Heart right ventricle (tissue), 16 donors: ENCODE measurements around the gene UBAP2. TPM values are rescaled to one million over a fixed set of nuclear protein-coding genes. Genes with fewer than 3 reads are reported as not detected.
"Not testable (repeated sequence)": the region's sequence is repeated elsewhere in the genome, so short reads cannot be mapped to it uniquely, and the experiment has no call there.

ENCODE experiments used
- ATAC-seq, 8 donors: fragments of 200-7000 bp; cut with Tn5 transposase; one replicate each; pipeline ENCODE4 v1.9.1; 2020; ENCODE audit warnings: mild to moderate bottlenecking in 8 of 8, moderate library complexity in 8 of 8, moderate number of reproducible peaks in 1 of 8
- DNase-seq, 2 donors: peaks; one replicate each; pipeline ENCODE4 v3.0.0-alpha.2; 2020
- H3K27ac ChIP-seq, 10 donors: fragments of 200-600 bp; sonication (generic) in 2 of 10; one replicate each; pipeline versions ENCODE4 v1.5.0 to v1.8.0; 2020 to 2022; ENCODE audit warnings: mild to moderate bottlenecking in 3 of 10
- H3K27me3 ChIP-seq, 7 donors: fragments of 200-600 bp; one replicate each; pipeline ENCODE4 v1.8.0; 2021 to 2022; ENCODE audit warnings: mild to moderate bottlenecking in 2 of 7
- H3K36me3 ChIP-seq, 9 donors: fragments of 200-600 bp; sonication (generic) in 1 of 9; one replicate each; pipeline versions ENCODE4 v1.5.0 to v1.8.0; 2020 to 2022; ENCODE audit warnings: mild to moderate bottlenecking in 2 of 9
- H3K4me1 ChIP-seq, 9 donors: fragments of 200-600 bp; sonication (generic) in 1 of 9; one replicate each; pipeline versions ENCODE4 v1.5.0 to v1.8.0; 2020 to 2022; ENCODE audit warnings: mild to moderate bottlenecking in 4 of 9
- H3K4me3 ChIP-seq, 10 donors: fragments of 200-600 bp; sonication (generic) in 2 of 10; one replicate each; pipeline versions ENCODE4 v1.5.0 to v1.8.0; 2020 to 2022; ENCODE audit warnings: mild to moderate bottlenecking in 7 of 10, moderate library complexity in 2 of 10
- H3K9me3 ChIP-seq, 11 donors: fragments of 200-600 bp in 10 of 11; sonication (generic) in 2 of 11; one replicate each; pipeline versions ENCODE4 v1.5.0 to v1.8.0; 2013 to 2022; ENCODE audit warnings: mild to moderate bottlenecking in 2 of 11, control low read depth in 1 of 11, moderate library complexity in 1 of 11
- WGBS, 2 donors: extraction: QIAGEN DNeasy Blood & Tissue Kit; methylation state at CpG; one replicate each; pipeline ENCODE4 v1.1.7; 2013; ENCODE audit warnings: inconsistent platforms in 1 of 2; 5-methylcytosine and 5-hydroxymethylcytosine counted together
- intact Hi-C, 10 donors: fragments of 100-400 bp; cut with DNase I; formaldehyde crosslinking; loops; one replicate each; pipeline versions ENCODE4 v1.11.1 to v1.14.2; 2022
- polyA plus RNA-seq, 2 donors: library from polyadenylated mRNA; stranded (reverse); fragments of 200-250 nt; gene quantifications; one replicate each; pipeline ENCODE4 v1.2.3, GENCODE V29; 2013
- total RNA-seq, 10 donors: library from RNA; stranded (reverse); fragmentation: NEBNext Ultra II Directional in 3 of 10; extraction: Animal tissue kit (Norgen Biotek cat#: 25700) in 3 of 10; gene quantifications; one replicate each; pipeline versions ENCODE4 v1.2.1 to v1.2.4, GENCODE V29; 2021 to 2023
- TF ChIP-seq, protein P1 (sequence below), 9 donors: fragments of 200-600 bp; sonication (generic) in 2 of 9; IDR thresholded peaks; one replicate each; pipeline versions ENCODE4 v1.5.0 to v1.8.0; 2021 to 2022; ENCODE audit warnings: antibody characterized with exemption in 9 of 9, mild to moderate bottlenecking in 5 of 9, moderate library complexity in 1 of 9
- donor health status: Arrhythmogenic right ventricular cardiomyopathy.
- donor health status: ischemic (EF 13 %, LVEDD 7.1; RV severe dilation, severe dysfunction).
- donor health status: healthy with polysubstance abuse.
- donor health status: DM: no; HTN: yes; CAD: no.
- donor health status: DM: no; HTN: no; CAD: no.
- donor health status: ischemic (EF 25% LVEDD 6.9; RV normal size, moderate dysfunction).
- donor health status: ischemic (EF 25% LVEDD 5.7; RV mildly dilated, moderate dysfunction).
- donor health status: healthy.
- donor health status: DM: yes; HTN: yes; CAD: no.
- donor health status: Ischemic cardiomyopathy.
- donor health status: ischemic (EF 35%, LVEDD 5.7; RV mildly dilated, moderate dysfunction).
- donor health status: nonischemic (EF 11% LVEDD 7.7; RV severe dilation, severe dysfunction).
- donor health status: DM: yes; HTN: yes; CAD: no.
- donor health status: PGD.
- donor health status: ischemic (EF 29% LVEDD 5.4; RV normal size, mild dysfunction).
- donor health status: nonischemic (EF 23%, LVEDD 6.1; RV moderate dilation, normal function).

Gene UBAP2
- total and polyA plus RNA-seq, 12 donors = 11.7 to 36.9 (median 27.8) TPM

DNA sequence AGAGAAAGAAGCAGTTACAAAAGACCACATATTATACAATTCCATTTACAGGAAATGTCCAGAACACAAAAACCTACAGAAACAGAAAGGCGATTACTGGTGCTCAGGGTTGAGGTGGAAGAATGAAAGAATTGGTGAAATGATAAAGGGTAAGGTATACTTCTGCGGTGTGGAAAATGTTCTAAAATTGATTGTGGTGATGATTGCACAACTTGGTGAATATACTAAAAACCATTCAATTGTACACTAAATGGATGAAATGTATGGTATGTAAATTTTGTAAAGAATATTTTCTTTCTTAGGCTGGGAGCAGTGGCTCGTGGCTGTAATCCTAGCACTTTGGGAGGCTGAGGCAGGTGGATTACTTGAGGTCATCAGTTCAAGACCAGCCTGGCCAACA, 72.3 kb downstream of the UBAP2 start:
- no peak for ATAC-seq
- intact Hi-C loops = no loop called here
- Histone ChIP-seq H3K27me3 (no peaks in the 10 kb centered on the region), H3K4me1 (peaks cover 0 to 6% (median 0%) of the 10 kb centered on the region in 9 donors), H3K36me3 (peaks cover 0 to 77% (median 7%) of the 10 kb centered on the region in 9 donors), H3K4me3 (no peak overlapping the region), H3K9me3 (no peaks in the 10 kb centered on the region), H3K27ac (no peak overlapping the region)
- DNase-seq = no peak
- TF ChIP-seq, protein P1, sequence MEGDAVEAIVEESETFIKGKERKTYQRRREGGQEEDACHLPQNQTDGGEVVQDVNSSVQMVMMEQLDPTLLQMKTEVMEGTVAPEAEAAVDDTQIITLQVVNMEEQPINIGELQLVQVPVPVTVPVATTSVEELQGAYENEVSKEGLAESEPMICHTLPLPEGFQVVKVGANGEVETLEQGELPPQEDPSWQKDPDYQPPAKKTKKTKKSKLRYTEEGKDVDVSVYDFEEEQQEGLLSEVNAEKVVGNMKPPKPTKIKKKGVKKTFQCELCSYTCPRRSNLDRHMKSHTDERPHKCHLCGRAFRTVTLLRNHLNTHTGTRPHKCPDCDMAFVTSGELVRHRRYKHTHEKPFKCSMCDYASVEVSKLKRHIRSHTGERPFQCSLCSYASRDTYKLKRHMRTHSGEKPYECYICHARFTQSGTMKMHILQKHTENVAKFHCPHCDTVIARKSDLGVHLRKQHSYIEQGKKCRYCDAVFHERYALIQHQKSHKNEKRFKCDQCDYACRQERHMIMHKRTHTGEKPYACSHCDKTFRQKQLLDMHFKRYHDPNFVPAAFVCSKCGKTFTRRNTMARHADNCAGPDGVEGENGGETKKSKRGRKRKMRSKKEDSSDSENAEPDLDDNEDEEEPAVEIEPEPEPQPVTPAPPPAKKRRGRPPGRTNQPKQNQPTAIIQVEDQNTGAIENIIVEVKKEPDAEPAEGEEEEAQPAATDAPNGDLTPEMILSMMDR (IDR thresholded peaks at IDR 0.05) = no peak
- 65 to 89% methylated on average over 3 of the region's 3 CpGs for WGBS, 2 donors

DNA sequence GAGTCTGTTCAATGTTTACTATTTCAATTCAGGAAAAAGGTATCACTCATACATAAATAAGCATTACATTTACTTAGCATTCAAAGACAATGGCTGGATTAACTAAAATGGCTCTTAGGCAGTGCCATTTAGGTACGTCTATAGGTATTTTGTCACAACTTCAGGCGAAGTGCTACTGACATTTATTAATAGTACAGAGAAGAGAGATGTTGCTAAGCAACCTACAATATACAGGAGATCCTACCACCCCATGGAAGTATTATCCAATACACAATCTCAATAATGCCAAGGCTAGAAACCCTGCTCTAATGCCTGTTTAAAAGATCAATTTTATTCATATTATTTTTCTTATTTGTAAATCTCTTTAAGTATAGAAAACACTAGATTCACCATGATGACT, 76.0 kb downstream of the UBAP2 start:
- 42 to 64% methylated on average over 2 of the region's 2 CpGs for whole genome bisulfite sequencing, 2 donors
- peaks cover 0 to 76% (median 12%) of the 10 kb centered on the region in 9 donors for H3K36me3 ChIP-seq
- ATAC-seq = peak in 2 of 8 donors; percentile 41 to 59

DNA sequence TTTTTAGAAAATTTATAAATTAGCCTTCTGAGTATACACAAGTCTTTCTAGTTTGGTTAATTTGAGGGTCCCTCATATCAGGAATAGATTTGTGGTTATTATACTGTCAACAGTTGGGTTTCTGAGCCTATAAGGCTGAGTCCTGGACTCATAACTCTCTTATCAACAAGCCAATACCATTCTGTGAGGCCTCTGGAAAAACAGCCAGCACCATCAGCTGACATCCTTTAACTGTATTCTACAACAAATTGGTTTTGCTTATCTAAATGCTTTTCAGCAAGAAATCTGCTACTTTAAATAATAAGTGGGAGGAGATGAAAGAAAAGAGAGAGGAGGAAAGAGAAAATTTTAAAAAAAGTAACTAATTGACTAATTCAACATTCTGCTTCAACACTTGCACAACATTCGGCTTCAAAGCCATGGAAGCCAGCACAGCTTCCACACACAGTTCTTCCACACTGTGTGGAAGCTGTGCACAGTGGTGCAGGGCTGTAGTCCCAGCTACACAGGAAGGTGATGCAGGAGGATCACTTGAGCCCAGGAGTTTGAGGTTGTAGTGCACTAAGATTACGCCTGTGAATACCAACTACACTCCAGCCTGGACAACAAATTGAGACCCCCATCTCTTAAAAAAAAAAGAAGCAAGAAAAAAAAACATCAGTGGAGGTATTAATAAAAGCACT, 84.5 kb downstream of the UBAP2 start:
- H3K27me3 ChIP-seq = no peaks in the 10 kb centered on the region
- no peaks in the 10 kb centered on the region for H3K9me3 ChIP-seq
- DNase-seq (no peak), ATAC-seq (no peak)
- TF ChIP-seq, protein P1 (IDR thresholded peaks at IDR 0.05) = no peak
- peaks cover 0 to 82% (median 4%) of the 10 kb centered on the region in 9 donors for H3K36me3 ChIP-seq
- H3K4me3 ChIP-seq = no peak overlapping the region
- H3K4me1 ChIP-seq = no peaks in the 10 kb centered on the region
- intact Hi-C loops = no loop called here
- 97 to 98% methylated on average over 2 of the region's 2 CpGs for WGBS, 2 donors
- H3K27ac ChIP-seq = no peak overlapping the region

More for the DNA sequence above, 76.0 kb downstream of the UBAP2 start:
- no peak overlapping the region for H3K27ac ChIP-seq
- TF ChIP-seq, protein P1 (IDR thresholded peaks at IDR 0.05) = no peak
- no peak for DNase-seq
- no peaks in the 10 kb centered on the region for H3K27me3 ChIP-seq
- H3K4me1 ChIP-seq = peaks cover 0 to 6% (median 0%) of the 10 kb centered on the region in 9 donors
- no peak overlapping the region for H3K4me3 ChIP-seq
- intact Hi-C loops = no loop called here
- no peaks in the 10 kb centered on the region for H3K9me3 ChIP-seq

DNA sequence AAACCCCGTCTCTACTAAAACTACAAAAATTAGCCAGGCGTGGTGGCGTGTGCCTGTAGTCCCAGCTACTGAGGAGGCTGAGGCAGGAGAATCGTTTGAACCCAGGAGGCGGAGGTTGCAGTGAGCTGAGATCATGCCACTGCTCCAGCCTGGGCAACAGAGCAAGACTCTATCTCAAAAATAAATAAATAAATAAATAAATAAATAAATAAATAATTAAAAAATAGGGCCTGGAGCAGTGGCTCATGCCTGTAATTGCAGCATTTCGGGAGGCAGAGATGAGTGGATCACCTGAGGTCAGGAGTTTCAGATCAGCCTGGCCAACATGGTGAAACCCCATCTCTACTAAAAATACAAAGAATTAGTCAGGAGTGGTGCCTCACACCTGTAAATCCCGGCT, 86.2 kb downstream of the UBAP2 start:
- H3K9me3 ChIP-seq, H3K27me3 ChIP-seq, intact Hi-C loops, H3K27ac ChIP-seq, ATAC-seq, H3K4me3 ChIP-seq, DNase-seq, H3K4me1 ChIP-seq: not testable (repeated sequence)
- peaks cover 0 to 86% (median 9%) of the 10 kb centered on the region in 9 donors for H3K36me3 ChIP-seq
- WGBS, 2 donors = 84 to 92% methylated on average over 7 of the region's 7 CpGs

DNA sequence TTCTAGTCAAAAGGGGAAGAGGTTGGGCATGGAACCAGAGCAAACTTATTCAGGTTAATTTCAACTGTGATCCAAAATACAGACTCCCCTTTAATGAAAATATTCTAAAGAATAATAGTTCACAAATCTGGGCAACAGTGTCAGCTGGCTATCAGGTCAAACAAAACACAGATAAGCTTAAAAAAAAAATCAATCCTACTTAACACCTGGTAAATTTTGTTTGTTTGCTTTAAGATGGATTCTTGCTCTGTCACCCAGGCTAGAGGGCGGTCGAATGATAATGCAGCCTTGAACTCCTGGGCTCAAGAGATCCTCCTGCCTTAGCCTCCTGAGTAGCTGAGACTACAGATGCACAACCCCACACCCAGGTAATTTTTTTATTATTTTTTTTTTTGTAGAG, 89.0 kb downstream of the UBAP2 start:
- ATAC-seq = no peak
- Histone ChIP-seq H3K4me3 (no peak overlapping the region), H3K36me3 (peaks cover 0 to 93% (median 16%) of the 10 kb centered on the region in 9 donors), H3K27ac (no peak overlapping the region), H3K27me3 (no peaks in the 10 kb centered on the region), H3K9me3 (no peaks in the 10 kb centered on the region), H3K4me1 (no peaks in the 10 kb centered on the region)
- no peak for DNase-seq
- WGBS, 2 donors = 91 to 98% methylated on average over 2 of the region's 2 CpGs
- TF ChIP-seq, protein P1 (IDR thresholded peaks at IDR 0.05) = no peak
- intact Hi-C loops = no loop called here
